BLaER1 treated with 17β-estradiol and CSF1 and Interleukin-3, amounts not matched to agents 10 nM and 100 nM (cell line): ENCODE results near the gene ADAMTS2.

Source experiments
- H3K27ac ChIP-seq, 11 experiments: shearing (Covaris generic); formaldehyde crosslinking; 2 replicates each; pipeline ENCODE4 v1.8.1; 2022
- H3K27me3 ChIP-seq, 11 experiments: shearing (Covaris generic); formaldehyde crosslinking; 2 replicates each; pipeline ENCODE4 v1.8.1; 2022
- H3K36me3 ChIP-seq, 11 experiments: shearing (Covaris generic); formaldehyde crosslinking; 2 replicates each; pipeline ENCODE4 v1.8.1; 2022
- H3K4me1 ChIP-seq, 10 experiments: shearing (Covaris generic); formaldehyde crosslinking; 2 replicates each; pipeline ENCODE4 v1.8.1; 2022
- H3K4me2 ChIP-seq, 11 experiments: shearing (Covaris generic); formaldehyde crosslinking; 2 replicates each; pipeline ENCODE4 v1.8.1; 2022
- H3K4me3 ChIP-seq, 10 experiments: shearing (Covaris generic); formaldehyde crosslinking; 2 replicates each; pipeline ENCODE4 v1.8.1; 2022
- H3K9ac ChIP-seq, 11 experiments: shearing (Covaris generic); formaldehyde crosslinking; 2 replicates each; pipeline ENCODE4 v1.8.1; 2022
- H3K9me3 ChIP-seq, 11 experiments: shearing (Covaris generic); formaldehyde crosslinking; replicated peaks in 1 of 11; 2 replicates each; pipeline ENCODE4 v1.8.1; 2022
- H4K20me1 ChIP-seq, 11 experiments: shearing (Covaris generic); formaldehyde crosslinking; 2 replicates each; pipeline ENCODE4 v1.8.1; 2022
- Cebpa-rat ChIP-seq, 11 experiments: shearing (Covaris generic); IDR thresholded peaks; 2 replicates each; pipeline ENCODE4 v1.8.1; 2022

The ADAMTS2 gene

GRCh38 chr5:179138568-179138925 lies 206.7 kb downstream of the ADAMTS2 start:
- no peaks in the 10 kb centered on the region for H3K9me3 ChIP-seq
- H4K20me1 ChIP-seq, result no peaks in the 10 kb centered on the region; a peak in 1 of 22 replicates
- peak overlapping the region in 5 of 11 experiments; percentile 0 to 41 (median 28); a peak in 6 of 22 replicates for H3K9ac ChIP-seq
- no peaks in the 10 kb centered on the region for H3K36me3 ChIP-seq
- H3K27ac ChIP-seq, result peak overlapping the region in 3 of 11 experiments; percentile 21 to 31 (median 21); a peak in 2 of 22 replicates
- peak overlapping the region; percentile 5 to 77 (median 54); a peak in 17 of 22 replicates for H3K4me2 ChIP-seq
- no peak overlapping the region for H3K4me3 ChIP-seq
- no peaks in the 10 kb centered on the region for H3K27me3 ChIP-seq
- no peak for TF ChIP-seq Cebpa-rat (IDR thresholded peaks at IDR 0.05)
- peaks cover 13 to 59% (median 41%) of the 10 kb centered on the region in 10 experiments for H3K4me1 ChIP-seq

GRCh38 chr5:179137643-179138567 lies 207.4 kb downstream of the ADAMTS2 start:
- Histone ChIP-seq H3K9me3 (no peaks in the 10 kb centered on the region), H3K4me3 (no peak overlapping the region)

GRCh38 chr5:179137016-179137642 lies 208.1 kb downstream of the ADAMTS2 start:
- no peak for TF ChIP-seq Cebpa-rat (IDR thresholded peaks at IDR 0.05)
- Histone ChIP-seq H3K9me3 (no peaks in the 10 kb centered on the region), H3K4me3 (no peak overlapping the region)

More at GRCh38 chr5:179137643-179138567, 207.4 kb downstream of the ADAMTS2 start:
- no peak for TF ChIP-seq Cebpa-rat (IDR thresholded peaks at IDR 0.05)
- peak overlapping the region in 2 of 11 experiments; percentile 21 to 31; a peak in 3 of 22 replicates for H3K27ac ChIP-seq
- no peaks in the 10 kb centered on the region for H3K27me3 ChIP-seq
- peak overlapping the region; percentile 5 to 77 (median 54); a peak in 18 of 22 replicates for H3K4me2 ChIP-seq
- H3K36me3 ChIP-seq, result no peaks in the 10 kb centered on the region
- H4K20me1 ChIP-seq, result no peaks in the 10 kb centered on the region; a peak in 1 of 22 replicates
- H3K4me1 ChIP-seq, result peaks cover 7 to 52% (median 35%) of the 10 kb centered on the region in 10 experiments
- H3K9ac ChIP-seq, result peak overlapping the region in 5 of 11 experiments; percentile 0 to 41 (median 28); a peak in 6 of 22 replicates

GRCh38 chr5:179135441-179136215 lies 209.6 kb downstream of the ADAMTS2 start:
- H3K4me1 ChIP-seq, result peaks cover 0 to 33% (median 19%) of the 10 kb centered on the region in 10 experiments; a peak in 17 of 20 replicates
- no peak overlapping the region for H3K9ac ChIP-seq
- no peak overlapping the region for H3K27ac ChIP-seq
- no peak overlapping the region for H3K4me2 ChIP-seq
- H3K36me3 ChIP-seq, result no peaks in the 10 kb centered on the region
- H4K20me1 ChIP-seq, result no peaks in the 10 kb centered on the region; a peak in 1 of 22 replicates
- H3K9me3 ChIP-seq, result no peaks in the 10 kb centered on the region
- H3K4me3 ChIP-seq, result no peak overlapping the region
- no peak for TF ChIP-seq Cebpa-rat (IDR thresholded peaks at IDR 0.05)
- no peaks in the 10 kb centered on the region for H3K27me3 ChIP-seq

More at GRCh38 chr5:179137016-179137642, 208.1 kb downstream of the ADAMTS2 start:
- Histone ChIP-seq H3K27me3 (no peaks in the 10 kb centered on the region), H3K27ac (no peak overlapping the region), H3K4me2 (peak overlapping the region in 3 of 11 experiments; percentile 3 to 18 (median 11); a peak in 1 of 22 replicates), H3K9ac (no peak overlapping the region), H3K36me3 (no peaks in the 10 kb centered on the region), H3K4me1 (peaks cover 0 to 45% (median 27%) of the 10 kb centered on the region in 10 experiments; a peak in 18 of 20 replicates), H4K20me1 (no peaks in the 10 kb centered on the region; a peak in 1 of 22 replicates)

GRCh38 chr5:179135006-179135405 lies 210.3 kb downstream of the ADAMTS2 start:
- no peak overlapping the region for H3K27ac ChIP-seq
- no peak for TF ChIP-seq Cebpa-rat (IDR thresholded peaks at IDR 0.05)
- H3K27me3 ChIP-seq, result no peaks in the 10 kb centered on the region
- no peaks in the 10 kb centered on the region for H3K36me3 ChIP-seq
- H4K20me1 ChIP-seq, result no peaks in the 10 kb centered on the region; a peak in 1 of 22 replicates
- H3K4me3 ChIP-seq, result no peak overlapping the region
- no peak overlapping the region for H3K9ac ChIP-seq
- H3K4me1 ChIP-seq, result peaks cover 0 to 31% (median 19%) of the 10 kb centered on the region in 10 experiments; a peak in 17 of 20 replicates
- H3K9me3 ChIP-seq, result no peaks in the 10 kb centered on the region
- no peak overlapping the region for H3K4me2 ChIP-seq

GRCh38 chr5:179134511-179134910 lies 210.8 kb downstream of the ADAMTS2 start:
- no peak overlapping the region for H3K4me2 ChIP-seq
- no peaks in the 10 kb centered on the region; a peak in 1 of 22 replicates for H4K20me1 ChIP-seq
- no peaks in the 10 kb centered on the region for H3K9me3 ChIP-seq
- H3K27me3 ChIP-seq, result no peaks in the 10 kb centered on the region
- H3K4me3 ChIP-seq, result no peak overlapping the region
- no peaks in the 10 kb centered on the region for H3K36me3 ChIP-seq
- no peak overlapping the region for H3K27ac ChIP-seq
- peaks cover 0 to 28% (median 18%) of the 10 kb centered on the region in 10 experiments; a peak in 17 of 20 replicates for H3K4me1 ChIP-seq
- TF ChIP-seq Cebpa-rat (IDR thresholded peaks at IDR 0.05), result no peak
- no peak overlapping the region for H3K9ac ChIP-seq

GRCh38 chr5:179132586-179133355 lies 212.5 kb downstream of the ADAMTS2 start:
- H3K27me3 ChIP-seq, result no peaks in the 10 kb centered on the region
- H3K36me3 ChIP-seq, result no peaks in the 10 kb centered on the region
- H3K9me3 ChIP-seq, result no peaks in the 10 kb centered on the region
- peaks cover 0 to 10% (median 2%) of the 10 kb centered on the region in 10 experiments; a peak in 16 of 20 replicates for H3K4me1 ChIP-seq
- H4K20me1 ChIP-seq, result no peaks in the 10 kb centered on the region
- H3K4me2 ChIP-seq, result no peak overlapping the region
- TF ChIP-seq Cebpa-rat (IDR thresholded peaks at IDR 0.05), result no peak
- no peak overlapping the region for H3K27ac ChIP-seq
- H3K4me3 ChIP-seq, result no peak overlapping the region
- H3K9ac ChIP-seq, result no peak overlapping the region
